Measurements from ENCODE around the gene SYNRG.
A peak's percentile ranks its signal among the peaks of the same experiment; 100 is the strongest.

Gene SYNRG

DNA sequence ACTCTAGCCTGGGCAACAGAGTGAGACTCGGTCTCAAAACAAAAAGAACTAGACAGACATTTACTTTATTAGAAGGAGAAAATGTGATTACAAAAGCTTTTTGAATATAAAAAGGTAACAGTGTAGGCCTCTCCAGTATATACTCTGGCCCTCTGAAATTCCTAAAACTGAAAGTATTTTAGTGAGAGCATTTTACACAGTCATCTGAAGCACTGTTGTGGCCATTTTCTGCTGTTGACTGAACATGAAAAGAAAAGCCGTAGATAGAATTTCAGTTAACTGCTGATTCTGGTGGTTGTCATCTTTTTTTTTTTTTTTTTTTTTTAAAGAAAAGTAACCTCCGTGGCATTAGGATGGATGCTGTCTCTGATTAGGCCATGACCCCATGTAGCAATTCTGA lies 103.9 kb downstream of the SYNRG start:
- Mint-ChIP-seq H3K27me3 (no peaks in the 10 kb centered on the region), H3K9me3 (no peaks in the 10 kb centered on the region), H3K4me1 (peaks cover 7% of the 10 kb centered on the region), H3K4me3 (no peak overlapping the region), H3K36me3 (ENCODE audit: insufficient read depth) (peaks cover 3% of the 10 kb centered on the region), H3K27ac (ENCODE audit: low read depth) (no peak overlapping the region)
- DNase-seq (ENCODE audit: low spot score in 2 of 2): no peak
- ATAC-seq (replicated peaks; ENCODE audit: extremely low read depth, poor library complexity, severe bottlenecking): no peak

- Mint-ChIP-seq H3K9me3 (no peaks in the 10 kb centered on the region), H3K27ac (ENCODE audit: low read depth) (no peak overlapping the region)
- no peak for ATAC-seq (replicated peaks; ENCODE audit: extremely low read depth, poor library complexity, severe bottlenecking)
These were observed 106.1 kb downstream of the SYNRG start for GRCh38 chr17:37503148-37503547.

DNA sequence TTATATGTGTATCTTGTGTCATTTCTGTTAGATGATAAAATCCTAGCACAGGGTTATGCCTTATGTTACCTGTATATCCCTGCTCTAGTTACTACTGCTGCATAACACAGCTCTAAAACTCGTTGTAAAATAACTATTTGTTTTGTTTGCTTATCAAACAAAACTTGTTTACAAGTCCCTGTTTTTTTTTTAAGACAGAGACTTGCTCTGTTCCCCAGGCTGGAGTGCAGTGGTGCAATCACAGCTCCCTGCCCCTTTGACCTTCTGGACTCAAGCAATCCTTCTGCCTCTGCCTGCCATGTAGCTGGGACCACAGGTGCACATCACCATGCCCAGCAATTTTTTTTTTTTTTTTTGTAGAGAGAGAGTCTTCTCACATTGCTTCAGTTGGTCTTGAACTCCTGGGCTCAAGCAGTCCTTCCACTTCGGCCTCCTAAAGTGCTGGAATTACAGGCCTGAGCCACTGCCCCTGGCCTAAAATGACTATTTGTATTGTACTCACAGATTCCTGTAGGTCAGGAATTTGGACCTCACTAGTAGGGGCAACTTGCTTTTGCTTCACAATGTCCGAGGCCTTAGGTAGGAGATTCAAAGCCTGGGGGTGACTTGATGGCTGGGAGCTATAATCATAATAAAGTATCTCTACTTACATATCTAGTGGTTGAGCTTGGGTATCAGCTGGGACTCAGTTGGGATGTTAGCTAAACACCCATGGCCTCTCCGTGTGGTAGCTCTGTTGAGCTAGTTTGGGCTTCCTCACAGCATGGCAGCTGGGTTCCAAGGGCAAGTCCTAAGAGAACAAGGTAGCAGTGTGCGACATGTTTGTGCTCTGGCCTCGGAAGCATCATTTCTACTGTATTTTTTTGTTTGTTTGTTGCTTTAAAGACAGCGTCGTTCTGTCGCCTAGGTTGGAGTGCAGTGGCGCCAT lies 106.9 kb downstream of the SYNRG start:
- Mint-ChIP-seq H3K27ac (ENCODE audit: low read depth) (no peak overlapping the region), H3K9me3 (no peaks in the 10 kb centered on the region), H3K36me3 (ENCODE audit: insufficient read depth) (no peaks in the 10 kb centered on the region), H3K27me3 (no peaks in the 10 kb centered on the region), H3K4me3 (no peak overlapping the region), H3K4me1 (peaks cover 7% of the 10 kb centered on the region)
- ATAC-seq (replicated peaks; ENCODE audit: extremely low read depth, poor library complexity, severe bottlenecking) (no peak), DNase-seq (ENCODE audit: low spot score in 2 of 2) (no peak)

More at GRCh38 chr17:37503148-37503547, 106.1 kb downstream of the SYNRG start:
- Mint-ChIP-seq H3K4me3 (no peak overlapping the region), H3K4me1 (peaks cover 7% of the 10 kb centered on the region), H3K36me3 (ENCODE audit: insufficient read depth) (no peaks in the 10 kb centered on the region), H3K27me3 (no peaks in the 10 kb centered on the region)
- DNase-seq (ENCODE audit: low spot score in 2 of 2): no peak

- DNase-seq (ENCODE audit: low spot score in 2 of 2) (no peak), ATAC-seq (replicated peaks; ENCODE audit: extremely low read depth, poor library complexity, severe bottlenecking) (no peak)
- H3K36me3 Mint-ChIP-seq (ENCODE audit: insufficient read depth): no peaks in the 10 kb centered on the region
- no peak overlapping the region for H3K4me3 Mint-ChIP-seq
- H3K9me3 Mint-ChIP-seq: no peaks in the 10 kb centered on the region
- no peak overlapping the region for H3K27ac Mint-ChIP-seq (ENCODE audit: low read depth)
- H3K4me1 Mint-ChIP-seq: no peaks in the 10 kb centered on the region
- no peaks in the 10 kb centered on the region for H3K27me3 Mint-ChIP-seq
These were observed 108.8 kb downstream of the SYNRG start for GRCh38 chr17:37500378-37500777.

- H3K36me3 Mint-ChIP-seq (ENCODE audit: insufficient read depth): peaks cover 10% of the 10 kb centered on the region
These were observed 114.2 kb downstream of the SYNRG start for GRCh38 chr17:37494971-37495370.

DNA sequence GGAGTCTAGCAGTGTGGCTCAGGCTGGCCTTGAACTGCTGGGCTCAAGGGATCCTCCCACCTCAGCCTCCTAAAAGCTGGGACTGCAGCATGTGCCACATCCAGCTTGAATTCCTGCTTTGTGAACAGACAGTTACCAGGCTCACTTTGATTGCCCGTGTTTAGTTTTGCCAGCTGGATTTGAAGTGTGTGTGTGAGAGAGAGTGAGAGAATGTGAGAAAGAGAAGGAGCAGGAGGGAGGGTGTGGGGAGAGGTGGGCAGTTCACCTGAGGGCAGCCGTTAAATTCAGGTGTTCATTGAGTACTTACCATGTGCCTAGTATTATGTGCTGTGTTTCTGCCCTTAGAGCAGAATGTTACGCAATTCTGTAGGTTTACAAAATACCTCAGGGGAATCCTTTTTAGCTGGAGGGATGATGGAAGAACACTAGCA lies 114.8 kb downstream of the SYNRG start:
- peaks cover 11% of the 10 kb centered on the region for H3K36me3 Mint-ChIP-seq (ENCODE audit: insufficient read depth)
- peaks cover 14% of the 10 kb centered on the region for H3K4me1 Mint-ChIP-seq
- H3K27me3 Mint-ChIP-seq: no peaks in the 10 kb centered on the region
- ATAC-seq (replicated peaks; ENCODE audit: extremely low read depth, poor library complexity, severe bottlenecking) (no peak), DNase-seq (ENCODE audit: low spot score in 2 of 2) (no peak)
- H3K27ac Mint-ChIP-seq (ENCODE audit: low read depth): no peak overlapping the region
- H3K9me3 Mint-ChIP-seq: no peaks in the 10 kb centered on the region
- H3K4me3 Mint-ChIP-seq: no peak overlapping the region

More at GRCh38 chr17:37494971-37495370, 114.2 kb downstream of the SYNRG start:
- Mint-ChIP-seq H3K27ac (ENCODE audit: low read depth) (no peak overlapping the region), H3K4me1 (peaks cover 14% of the 10 kb centered on the region), H3K4me3 (no peak overlapping the region), H3K9me3 (no peaks in the 10 kb centered on the region), H3K27me3 (no peaks in the 10 kb centered on the region)
- ATAC-seq (replicated peaks; ENCODE audit: extremely low read depth, poor library complexity, severe bottlenecking) (no peak), DNase-seq (ENCODE audit: low spot score in 2 of 2) (no peak)

GRCh38 chr17:37493249-37494027 lies 115.8 kb downstream of the SYNRG start:
- H3K27me3 Mint-ChIP-seq: no peaks in the 10 kb centered on the region
- H3K4me3 Mint-ChIP-seq: no peak overlapping the region
- ATAC-seq (replicated peaks; ENCODE audit: extremely low read depth, poor library complexity, severe bottlenecking) (no peak), DNase-seq (ENCODE audit: low spot score in 2 of 2) (no peak)
- H3K36me3 Mint-ChIP-seq (ENCODE audit: insufficient read depth): peaks cover 16% of the 10 kb centered on the region
- H3K4me1 Mint-ChIP-seq: peaks cover 14% of the 10 kb centered on the region
- no peak overlapping the region for H3K27ac Mint-ChIP-seq (ENCODE audit: low read depth)
- no peaks in the 10 kb centered on the region for H3K9me3 Mint-ChIP-seq

DNA sequence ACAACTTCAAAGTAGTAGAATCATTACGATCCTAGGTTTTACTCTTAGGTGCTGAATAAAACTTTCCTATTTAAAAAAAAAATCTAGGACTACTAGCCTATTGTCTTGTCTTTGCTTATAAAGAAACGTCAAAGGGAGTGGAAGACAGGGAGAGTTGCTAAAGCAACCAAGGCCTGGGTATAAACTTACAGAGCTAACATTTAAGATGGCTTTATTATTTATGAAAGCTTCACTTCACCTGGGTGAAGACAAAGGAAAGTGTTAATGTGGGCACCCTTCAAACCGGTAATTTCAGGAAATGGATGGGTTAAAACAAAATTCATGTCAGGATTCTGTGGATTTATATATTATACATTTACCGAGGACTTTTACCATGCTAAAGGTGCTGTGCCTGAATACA lies 117.1 kb downstream of the SYNRG start:
- peaks cover 14% of the 10 kb centered on the region for H3K4me1 Mint-ChIP-seq
- no peak overlapping the region for H3K4me3 Mint-ChIP-seq
- ATAC-seq (replicated peaks; ENCODE audit: extremely low read depth, poor library complexity, severe bottlenecking): no peak
- H3K9me3 Mint-ChIP-seq: no peaks in the 10 kb centered on the region
- no peak overlapping the region for H3K27ac Mint-ChIP-seq (ENCODE audit: low read depth)
- H3K36me3 Mint-ChIP-seq (ENCODE audit: insufficient read depth): peaks cover 16% of the 10 kb centered on the region
- no peak for DNase-seq (ENCODE audit: low spot score in 2 of 2)
- H3K27me3 Mint-ChIP-seq: no peaks in the 10 kb centered on the region

DNA sequence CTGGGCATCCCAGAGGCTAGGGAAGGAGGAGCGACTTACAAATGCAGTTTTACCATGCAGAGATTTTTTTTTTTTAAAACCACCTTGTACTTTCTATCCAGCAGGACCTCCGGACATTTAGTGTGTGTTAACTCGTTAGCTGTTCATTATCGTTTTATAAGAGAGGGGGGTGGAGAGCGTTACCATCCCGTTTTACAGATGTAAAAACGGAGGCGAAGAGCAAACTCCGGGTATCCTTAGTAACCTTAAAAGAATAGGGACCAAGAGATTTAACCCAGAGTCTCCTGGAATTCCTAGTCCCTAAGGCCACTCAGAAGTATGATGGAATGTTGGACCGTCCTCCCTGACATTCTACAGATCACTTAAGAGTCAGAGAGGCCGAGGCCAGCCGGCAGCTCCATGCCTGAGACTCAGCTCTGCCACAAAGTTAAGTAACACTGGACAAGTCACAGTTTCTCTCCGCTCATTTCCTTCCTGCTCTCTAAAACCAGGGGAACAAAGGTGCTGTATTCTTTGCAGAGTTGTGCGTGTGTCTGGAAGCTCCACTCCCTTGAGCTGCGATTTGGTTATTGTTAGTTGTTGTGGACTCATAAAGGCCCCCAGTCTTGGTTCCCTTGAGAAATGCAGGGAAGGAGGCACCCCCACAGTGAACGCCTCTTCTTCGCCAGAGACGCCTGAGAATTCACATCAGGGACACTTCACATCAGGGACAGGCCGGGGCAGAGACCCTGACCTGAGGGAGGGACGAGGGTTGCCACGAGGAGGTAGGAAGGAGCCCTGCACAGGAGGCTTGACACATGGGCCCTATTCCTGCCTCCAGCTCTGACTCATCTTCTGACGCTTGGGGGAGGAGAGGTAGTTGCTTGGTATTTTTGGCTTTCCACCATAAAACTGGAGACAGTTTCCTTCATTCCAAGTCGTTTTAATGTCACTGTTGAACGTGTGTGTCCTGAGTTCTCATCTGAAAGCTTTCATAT lies 118.3 kb downstream of the SYNRG start:
- Mint-ChIP-seq H3K9me3 (no peaks in the 10 kb centered on the region), H3K4me1 (peaks cover 14% of the 10 kb centered on the region), H3K36me3 (ENCODE audit: insufficient read depth) (peaks cover 16% of the 10 kb centered on the region), H3K4me3 (peak overlapping the region; percentile 93), H3K27me3 (no peaks in the 10 kb centered on the region), H3K27ac (ENCODE audit: low read depth) (peak overlapping the region; percentile 85)
- DNase-seq (ENCODE audit: low spot score in 2 of 2) (no peak), ATAC-seq (replicated peaks; ENCODE audit: extremely low read depth, poor library complexity, severe bottlenecking) (no peak)

- Mint-ChIP-seq H3K9me3 (no peaks in the 10 kb centered on the region), H3K4me3 (peak overlapping the region; percentile 93), H3K27ac (ENCODE audit: low read depth) (peak overlapping the region; percentile 85), H3K36me3 (ENCODE audit: insufficient read depth) (peaks cover 16% of the 10 kb centered on the region), H3K4me1 (peaks cover 14% of the 10 kb centered on the region), H3K27me3 (no peaks in the 10 kb centered on the region)
- ATAC-seq (replicated peaks; ENCODE audit: extremely low read depth, poor library complexity, severe bottlenecking) (peak; percentile 76), DNase-seq (ENCODE audit: low spot score in 2 of 2) (peak; percentile 55 to 66)
These were observed 119.1 kb downstream of the SYNRG start for GRCh38 chr17:37490022-37490587.

GRCh38 chr17:37489197-37490001 lies 119.8 kb downstream of the SYNRG start, which contains the start of gene DUSP14:
Gene DUSP14 (plus strand): TSS chr17:37489891. CDS start chr17:37512273, 22,382 bp downstream.
- H3K4me3 Mint-ChIP-seq: peak within 1 kb of the TSS; percentile 93
- no peaks in the 10 kb centered on the region for H3K27me3 Mint-ChIP-seq
- peak within 1 kb of the TSS; percentile 85 for H3K27ac Mint-ChIP-seq (ENCODE audit: low read depth)
- H3K9me3 Mint-ChIP-seq: no peaks in the 10 kb centered on the region
- ATAC-seq (replicated peaks; ENCODE audit: extremely low read depth, poor library complexity, severe bottlenecking) (peak; percentile 84), DNase-seq (ENCODE audit: low spot score in 2 of 2) (peak; percentile 57 to 68)
- peaks cover 16% of the 10 kb centered on the region for H3K36me3 Mint-ChIP-seq (ENCODE audit: insufficient read depth)
- peaks cover 14% of the 10 kb centered on the region for H3K4me1 Mint-ChIP-seq
